IPS DF 6.9 (cell line): Measurements from ENCODE around the gene THBS3.
"Not testable (repeated sequence)": the region's sequence is repeated elsewhere in the genome, so short reads cannot be mapped to it uniquely, and the experiment has no call there.

ENCODE experiments used
- DNase-seq: peaks from one replicate; pipeline ENCODE4 v3.0.0-alpha.2; 2013; ENCODE audit warnings: low read depth, low spot score
- H3K27ac ChIP-seq: one replicate; pipeline ENCODE4 v1.5.1; 2013; ENCODE audit warnings: low read length, control low read depth
- H3K27me3 ChIP-seq: 2 replicates; pipeline ENCODE4 v1.6.1; 2013; ENCODE audit warnings: mild to moderate bottlenecking, low read length; ENCODE audit not compliant: control insufficient read depth, insufficient read depth
- H3K36me3 ChIP-seq: 2 replicates; pipeline ENCODE4 v1.6.1; 2013; ENCODE audit warnings: low read length; ENCODE audit not compliant: control insufficient read depth, insufficient read depth
- H3K4me1 ChIP-seq: 2 replicates; pipeline ENCODE4 v1.6.1; 2013; ENCODE audit warnings: low read length; ENCODE audit not compliant: control insufficient read depth, insufficient read depth
- H3K4me3 ChIP-seq: 2 replicates; pipeline ENCODE4 v1.5.1; 2013; ENCODE audit warnings: mild to moderate bottlenecking, low read length
- H3K9me3 ChIP-seq: 2 replicates; pipeline ENCODE4 v1.6.1; 2013; ENCODE audit warnings: low read length, inconsistent platforms; ENCODE audit not compliant: control insufficient read depth, insufficient read depth
- WGBS: extraction: QIAGEN DNeasy Blood & Tissue Kit; methylation state at CpG from one replicate; pipeline ENCODE4 v1.1.7; 2013; ENCODE audit warnings: mixed read lengths, missing lambda C conversion rate; ENCODE audit not compliant: insufficient read length, insufficient coverage; 5-methylcytosine and 5-hydroxymethylcytosine counted together

THBS3 gene

GRCh38 chr1:155250246-155250632 lies 42.5 kb upstream of the THBS3 start:
- Histone ChIP-seq H3K9me3 (no peaks in the 10 kb centered on the region), H3K4me1 (peaks cover 7% of the 10 kb centered on the region), H3K4me3 (peak overlapping the region; percentile 29; the same call in 1 of the 2 replicates), H3K27ac (no peak overlapping the region), H3K36me3 (peaks cover 4% of the 10 kb centered on the region), H3K27me3 (no peaks in the 10 kb centered on the region)
- DNase-seq: no peak
- no CpG with 5 or more reads among the region's 28 CpGs for WGBS

GRCh38 chr1:155247667-155248553 lies 40.2 kb upstream of the THBS3 start:
- Histone ChIP-seq H3K4me1 (peaks cover 4% of the 10 kb centered on the region; the same call in 1 of the 2 replicates), H3K27me3 (no peaks in the 10 kb centered on the region), H3K36me3 (peaks cover 4% of the 10 kb centered on the region), H3K27ac (no peak overlapping the region), H3K4me3 (no peak overlapping the region), H3K9me3 (no peaks in the 10 kb centered on the region)
- WGBS: no CpG with 5 or more reads among the region's 26 CpGs
- no peak for DNase-seq

- not testable (repeated sequence) for H3K36me3 ChIP-seq, H3K4me1 ChIP-seq, H3K9me3 ChIP-seq, H3K27me3 ChIP-seq, H3K27ac ChIP-seq, DNase-seq, H3K4me3 ChIP-seq
- no CpG with 5 or more reads among the region's 3 CpGs for WGBS
Measured at GRCh38 chr1:155246796-155247195, 39.1 kb upstream of the THBS3 start.

- no peaks in the 10 kb centered on the region for H3K9me3 ChIP-seq
- H3K27me3 ChIP-seq: no peaks in the 10 kb centered on the region
- peak overlapping the region; percentile 37; the same call in 1 of the 2 replicates for H3K4me3 ChIP-seq
- WGBS: no CpG with 5 or more reads among the region's 8 CpGs
- peaks cover 6% of the 10 kb centered on the region; the same call in 1 of the 2 replicates for H3K4me1 ChIP-seq
- no peak overlapping the region for H3K27ac ChIP-seq
- no peak for DNase-seq
- H3K36me3 ChIP-seq: peaks cover 4% of the 10 kb centered on the region
Measured at GRCh38 chr1:155245163-155245524, 37.4 kb upstream of the THBS3 start.

- Histone ChIP-seq H3K27ac (no peak overlapping the region), H3K9me3 (no peaks in the 10 kb centered on the region), H3K4me3 (peak overlapping the region; percentile 48; the same call in 1 of the 2 replicates), H3K27me3 (no peaks in the 10 kb centered on the region), H3K4me1 (peaks cover 5% of the 10 kb centered on the region; the same call in 1 of the 2 replicates), H3K36me3 (peaks cover 4% of the 10 kb centered on the region)
- no CpG with 5 or more reads among the region's 53 CpGs for WGBS
- peak; percentile 83 for DNase-seq
Measured at GRCh38 chr1:155244368-155245162, 36.9 kb upstream of the THBS3 start.

GRCh38 chr1:155242805-155243358 lies 35.2 kb upstream of the THBS3 start:
- DNase-seq: no peak
- H3K4me1 ChIP-seq: peaks cover 5% of the 10 kb centered on the region; the same call in 1 of the 2 replicates
- H3K27ac ChIP-seq: no peak overlapping the region
- peaks cover 4% of the 10 kb centered on the region for H3K36me3 ChIP-seq
- no peaks in the 10 kb centered on the region for H3K9me3 ChIP-seq
- WGBS: no CpG with 5 or more reads among the region's 3 CpGs
- H3K4me3 ChIP-seq: no peak overlapping the region
- no peaks in the 10 kb centered on the region for H3K27me3 ChIP-seq

- no CpG with 5 or more reads among the region's 4 CpGs for WGBS
- H3K9me3 ChIP-seq: no peaks in the 10 kb centered on the region
- no peak overlapping the region for H3K4me3 ChIP-seq
- DNase-seq: no peak
- peaks cover 5% of the 10 kb centered on the region; the same call in 1 of the 2 replicates for H3K4me1 ChIP-seq
- H3K27me3 ChIP-seq: no peaks in the 10 kb centered on the region
- H3K36me3 ChIP-seq: no peaks in the 10 kb centered on the region
- no peak overlapping the region for H3K27ac ChIP-seq
Measured at GRCh38 chr1:155241841-155242264, 34.2 kb upstream of the THBS3 start.

GRCh38 chr1:155241069-155241679 lies 33.5 kb upstream of the THBS3 start:
- H3K27me3 ChIP-seq: no peaks in the 10 kb centered on the region
- H3K9me3 ChIP-seq: no peaks in the 10 kb centered on the region
- H3K4me3 ChIP-seq: peak overlapping the region; percentile 21; the same call in 1 of the 2 replicates
- DNase-seq: no peak
- no peaks in the 10 kb centered on the region for H3K36me3 ChIP-seq
- H3K27ac ChIP-seq: no peak overlapping the region
- no CpG with 5 or more reads among the region's 4 CpGs for WGBS
- peaks cover 5% of the 10 kb centered on the region; the same call in 1 of the 2 replicates for H3K4me1 ChIP-seq

GRCh38 chr1:155236451-155236850 lies 28.8 kb upstream of the THBS3 start:
- whole genome bisulfite sequencing: no CpG with 5 or more reads among the region's 5 CpGs
- Histone ChIP-seq H3K9me3 (no peaks in the 10 kb centered on the region), H3K27ac (no peak overlapping the region), H3K27me3 (no peaks in the 10 kb centered on the region), H3K36me3 (no peaks in the 10 kb centered on the region), H3K4me1 (peaks cover 2% of the 10 kb centered on the region; the same call in 1 of the 2 replicates), H3K4me3 (no peak overlapping the region)
- DNase-seq: no peak

GRCh38 chr1:155235375-155235774 lies 27.7 kb upstream of the THBS3 start:
- not testable (repeated sequence) for H3K4me3 ChIP-seq, H3K36me3 ChIP-seq, H3K27ac ChIP-seq, H3K4me1 ChIP-seq, DNase-seq, H3K9me3 ChIP-seq, H3K27me3 ChIP-seq
- WGBS: no CpG with 5 or more reads among the region's 9 CpGs
